Measurements from ENCODE around the gene SHFL. TPM values are rescaled to one million over a fixed set of nuclear protein-coding genes. Genes with fewer than 3 reads are reported as not detected.

Gene SHFL
- total and polyA plus RNA-seq, 2 of the 4 experiments (the other 2 are of a cell fraction) = 9.0 to 32.1 TPM

DNA sequence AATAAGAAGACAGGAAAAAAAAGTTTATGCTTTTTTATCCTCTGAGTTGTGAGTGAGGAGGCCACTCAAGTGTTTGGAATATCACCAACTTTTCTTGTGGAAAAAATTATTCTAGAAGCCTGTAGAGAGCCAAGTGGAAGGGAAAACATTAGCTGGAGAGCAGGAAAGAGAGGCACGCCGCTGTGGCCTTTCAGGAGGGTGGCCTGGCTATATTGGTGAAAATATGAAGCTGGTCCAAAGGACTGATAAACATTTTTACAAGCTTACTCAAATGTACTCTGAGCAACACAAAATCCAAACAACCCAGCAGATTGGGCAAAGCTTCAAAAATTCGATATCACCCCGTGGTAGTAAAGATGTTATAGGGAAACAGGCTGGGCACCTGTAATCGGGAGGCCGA, 35.9 kb downstream of the SHFL start:
- no peak overlapping the region; the same call in 1 of the 2 replicates for H3K18ac ChIP-seq (ENCODE audit: low read depth, low read length)
- H4K91ac ChIP-seq (ENCODE audit: insufficient read depth, low read depth, low read length) = no peak overlapping the region
- H3K23ac ChIP-seq (ENCODE audit: low read depth, low read length) = no peak overlapping the region; the same call in 1 of the 2 replicates
- in situ Hi-C loops (cut with MboI; ENCODE audit: low sequenced_read_pairs) (no loop called here), dilution Hi-C loops (cut with HindIII; ENCODE audit: low sequenced_read_pairs, unreplicated experiment) (no loop called here), intact Hi-C loops (cut with micrococcal nuclease) (no loop called here)
- no peaks in the 10 kb centered on the region for H3K9me3 ChIP-seq (ENCODE audit: control insufficient read depth, insufficient read depth, low read length)
- H3K36me3 ChIP-seq (ENCODE audit: control insufficient read depth, insufficient read depth, low read length) = peaks cover 14% of the 10 kb centered on the region
- H4K5ac ChIP-seq (ENCODE audit: low read depth, low read length) = no peak overlapping the region
- H2BK20ac ChIP-seq (ENCODE audit: low read depth, low read length) = peak overlapping the region; percentile 91; the same call in 1 of the 2 replicates
- no CpG with 5 or more reads among the region's 6 CpGs for WGBS, 2 experiments (ENCODE audit: extremely low coverage in 2 of 2, insufficient read length in 1 of 2)
- DNase-seq = peak; percentile 70
- peaks cover 6% of the 10 kb centered on the region; the same call in 1 of the 2 replicates for H4K20me1 ChIP-seq (ENCODE audit: insufficient read depth, low read length)
- peak; percentile 50 for ATAC-seq (ENCODE audit: low read depth)
- peak overlapping the region; percentile 39 to 80; a peak in 1 of 4 replicates for H4K8ac ChIP-seq (ENCODE audit: low read depth in 2 of 2, low read length in 2 of 2)
- H3K14ac ChIP-seq (replicated peaks; ENCODE audit: low read depth, low read length) = no peak overlapping the region; the same call in 1 of the 2 replicates
- H3K79me1 ChIP-seq (ENCODE audit: low read depth in 1 of 2, low read length in 2 of 2) = peaks cover 11 to 25% of the 10 kb centered on the region in 2 experiments
- peak overlapping the region; percentile 35; the same call in 1 of the 2 replicates for H3K56ac ChIP-seq (ENCODE audit: extremely low read depth, insufficient read depth, low read length)
- peak overlapping the region; percentile 83 for H2BK120ac ChIP-seq (ENCODE audit: low read depth, low read length)
- H2BK5ac ChIP-seq (ENCODE audit: low read depth, low read length, poor library complexity, severe bottlenecking) = peak overlapping the region; percentile 94
- H2AK5ac ChIP-seq (ENCODE audit: low read depth, low read length) = no peak overlapping the region; the same call in 1 of the 2 replicates
- no peak overlapping the region for H2AK9ac ChIP-seq (replicated peaks; ENCODE audit: low read depth, low read length, poor library complexity)
- no peak overlapping the region; the same call in 1 of the 2 replicates for H3K4ac ChIP-seq (ENCODE audit: low read depth, low read length)
- 0 out of 3 replicates have a peak overlapping the region, but pooled peaks have one; percentile 77 for H2BK15ac ChIP-seq (ENCODE audit: low read depth, low read length)
- peak overlapping the region; percentile 50; the same call in 1 of the 2 replicates for H3K9ac ChIP-seq (ENCODE audit: low read depth, low read length)
- H3K4me1 ChIP-seq (ENCODE audit: control insufficient read depth, insufficient read depth, low read length) = peaks cover 9% of the 10 kb centered on the region
- peak overlapping the region; percentile 91; the same call in 1 of the 2 replicates for H3K27ac ChIP-seq (ENCODE audit: insufficient read depth, low read length)
- BruUV-seq (replicated peaks) = no TSS peak
- H2AFZ ChIP-seq (replicated peaks; ENCODE audit: low read length, poor library complexity) = no peak overlapping the region
- H3K27me3 ChIP-seq (ENCODE audit: control insufficient read depth, insufficient read depth, low read length) = no peaks in the 10 kb centered on the region
- TF ChIP-seq RCOR1 (IDR thresholded peaks at IDR 0.05; ENCODE audit: insufficient replicate concordance, low read length) (no peak), MAFK (IDR thresholded peaks at IDR 0.05; ENCODE audit: low read depth, low read length) (no peak), BHLHE40 (IDR thresholded peaks at IDR 0.05; ENCODE audit: low read depth, low read length) (no peak), SMC3 (IDR thresholded peaks at IDR 0.05; ENCODE audit: low read depth, low read length) (no peak), POLR2A (IDR thresholded peaks at IDR 0.05; ENCODE audit: low read depth, low read length) (no peak), MXI1 (IDR thresholded peaks at IDR 0.05; ENCODE audit: borderline replicate concordance, low read depth, low read length) (no peak), RAD21 (IDR thresholded peaks at IDR 0.05; ENCODE audit: low read length) (no peak), NFE2L2 (IDR thresholded peaks at IDR 0.05; ENCODE audit: low read depth, low read length) (no peak), FOS (IDR thresholded peaks at IDR 0.05; ENCODE audit: low read depth, low read length) (no peak), MAZ (IDR thresholded peaks at IDR 0.05; ENCODE audit: borderline replicate concordance, low read depth, low read length) (no peak)
- TF ChIP-seq, protein P1, sequence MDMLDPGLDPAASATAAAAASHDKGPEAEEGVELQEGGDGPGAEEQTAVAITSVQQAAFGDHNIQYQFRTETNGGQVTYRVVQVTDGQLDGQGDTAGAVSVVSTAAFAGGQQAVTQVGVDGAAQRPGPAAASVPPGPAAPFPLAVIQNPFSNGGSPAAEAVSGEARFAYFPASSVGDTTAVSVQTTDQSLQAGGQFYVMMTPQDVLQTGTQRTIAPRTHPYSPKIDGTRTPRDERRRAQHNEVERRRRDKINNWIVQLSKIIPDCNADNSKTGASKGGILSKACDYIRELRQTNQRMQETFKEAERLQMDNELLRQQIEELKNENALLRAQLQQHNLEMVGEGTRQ (IDR thresholded peaks at IDR 0.05; ENCODE audit: low read depth, low read length) = no peak
- TF ChIP-seq, protein P2, sequence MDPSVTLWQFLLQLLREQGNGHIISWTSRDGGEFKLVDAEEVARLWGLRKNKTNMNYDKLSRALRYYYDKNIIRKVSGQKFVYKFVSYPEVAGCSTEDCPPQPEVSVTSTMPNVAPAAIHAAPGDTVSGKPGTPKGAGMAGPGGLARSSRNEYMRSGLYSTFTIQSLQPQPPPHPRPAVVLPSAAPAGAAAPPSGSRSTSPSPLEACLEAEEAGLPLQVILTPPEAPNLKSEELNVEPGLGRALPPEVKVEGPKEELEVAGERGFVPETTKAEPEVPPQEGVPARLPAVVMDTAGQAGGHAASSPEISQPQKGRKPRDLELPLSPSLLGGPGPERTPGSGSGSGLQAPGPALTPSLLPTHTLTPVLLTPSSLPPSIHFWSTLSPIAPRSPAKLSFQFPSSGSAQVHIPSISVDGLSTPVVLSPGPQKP (IDR thresholded peaks at IDR 0.05; ENCODE audit: borderline replicate concordance, low read depth, low read length) = no peak
- POLR2A ChIA-PET (ENCODE audit: unreplicated experiment) = interaction anchor here (0.6 kb wide), 1 partner anchor 130 kb away, joined by 3 read pairs; the partner anchor contains the start of gene MRPL4
- H3K4me2 ChIP-seq (ENCODE audit: low read depth, low read length) = no peak overlapping the region; the same call in 1 of the 2 replicates
- H3K9me1 ChIP-seq (ENCODE audit: insufficient read depth, low read length) = no peaks in the 10 kb centered on the region
- CTCF ChIA-PET = interaction anchor here (0.6 kb wide), 1 partner anchor 10 kb away, joined by 3 read pairs; no protein-coding TSS in a partner anchor
- H3K4me3 ChIP-seq (ENCODE audit: insufficient read depth, low read depth, low read length) = no peak overlapping the region

Data from IMR-90 (cell line).